ENCODE measurements around the gene CITED1. TPM values are rescaled to one million over a fixed set of nuclear protein-coding genes. Genes with fewer than 3 reads are reported as not detected.
A peak's percentile ranks its signal among the peaks of the same experiment; 100 is the strongest.

Gene CITED1
- total and polyA plus RNA-seq, 2 of the 4 experiments (the other 2 are of a cell fraction), result 0.18 to 0.24 TPM

DNA sequence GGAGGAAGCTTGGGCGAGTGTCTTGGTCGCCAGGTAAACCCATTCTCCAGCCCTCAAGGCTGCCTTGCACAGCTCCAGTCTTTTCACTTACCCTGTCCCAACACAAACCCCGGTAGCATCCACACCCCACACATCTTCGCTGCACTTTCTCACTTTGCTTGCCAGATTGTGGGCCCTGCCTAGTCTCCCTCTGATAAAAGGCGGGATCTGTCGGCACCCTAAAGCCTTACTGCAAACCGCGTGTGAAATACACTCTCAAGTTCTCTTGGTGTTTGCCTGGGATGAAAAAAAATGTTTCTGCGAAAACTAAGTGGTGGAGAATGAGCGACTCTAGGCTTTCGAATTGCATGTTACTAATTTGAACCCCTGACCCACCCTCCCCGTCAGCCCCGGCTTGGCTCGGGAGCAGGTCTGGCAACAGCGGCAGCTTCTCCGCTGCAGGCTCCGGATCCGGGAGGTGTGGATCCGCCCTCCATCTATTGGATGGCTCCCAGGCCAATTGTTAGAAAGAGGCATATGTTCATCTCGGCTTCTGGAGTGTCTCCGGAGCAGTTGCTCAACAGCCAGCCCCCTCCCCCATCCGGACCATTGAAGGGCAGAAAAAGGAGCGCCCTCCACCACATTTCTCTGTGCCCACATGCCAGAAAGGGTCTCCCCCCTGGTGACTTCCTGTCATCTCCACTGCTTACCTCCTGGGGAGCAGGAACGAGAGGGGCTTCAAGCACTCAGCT, 3.0 kb upstream of the CITED1 start:
- no TSS peak for BruUV-seq (replicated peaks)
- no peaks in the 10 kb centered on the region for H3K9me3 ChIP-seq (ENCODE audit: control insufficient read depth, insufficient read depth, low read length)
- no peak overlapping the region for H3K14ac ChIP-seq (replicated peaks; ENCODE audit: low read depth, low read length)
- CTCF ChIA-PET, result interaction anchor here (0.5 kb wide), 1 partner anchor 247 kb away, joined by 3 read pairs; no protein-coding TSS in a partner anchor
- dilution Hi-C loops (cut with HindIII; ENCODE audit: low sequenced_read_pairs, unreplicated experiment), result no loop called here
- DNase-seq (peak; percentile 50), ATAC-seq (ENCODE audit: low read depth) (peak; percentile 55)
- H3K23ac ChIP-seq (ENCODE audit: low read depth, low read length), result no peak overlapping the region
- no peak overlapping the region for H2AK9ac ChIP-seq (replicated peaks; ENCODE audit: low read depth, low read length, poor library complexity)
- no peak overlapping the region for H4K5ac ChIP-seq (ENCODE audit: low read depth, low read length)
- H4K8ac ChIP-seq (ENCODE audit: low read depth in 2 of 2, low read length in 2 of 2), result no peak overlapping the region
- H4K91ac ChIP-seq (ENCODE audit: insufficient read depth, low read depth, low read length), result no peak overlapping the region
- H3K27me3 ChIP-seq (ENCODE audit: control insufficient read depth, insufficient read depth, low read length), result peaks cover 72% of the 10 kb centered on the region
- H3K36me3 ChIP-seq (ENCODE audit: control insufficient read depth, insufficient read depth, low read length), result no peaks in the 10 kb centered on the region
- no peaks in the 10 kb centered on the region for H3K79me1 ChIP-seq (ENCODE audit: low read depth in 1 of 2, low read length in 2 of 2)
- POLR2A ChIA-PET (ENCODE audit: unreplicated experiment), result no interaction called here
- TF ChIP-seq CEBPB (IDR thresholded peaks at IDR 0.05; ENCODE audit: low read depth, low read length) (peak; percentile 86), POLR2A (IDR thresholded peaks at IDR 0.05; ENCODE audit: low read depth, low read length) (no peak)
- no peaks in the 10 kb centered on the region for H3K9me1 ChIP-seq (ENCODE audit: insufficient read depth, low read length)
- H4K20me1 ChIP-seq (ENCODE audit: insufficient read depth, low read length), result no peaks in the 10 kb centered on the region; the same call in none of the 2 replicates
- no peak overlapping the region for H3K4ac ChIP-seq (ENCODE audit: low read depth, low read length)
- no peak overlapping the region for H3K9ac ChIP-seq (ENCODE audit: low read depth, low read length)
- H2BK20ac ChIP-seq (ENCODE audit: low read depth, low read length), result no peak overlapping the region
- no peak overlapping the region for H2BK120ac ChIP-seq (ENCODE audit: low read depth, low read length)
- peaks cover 4% of the 10 kb centered on the region; the same call in 1 of the 2 replicates for H3K4me1 ChIP-seq (ENCODE audit: control insufficient read depth, insufficient read depth, low read length)
- peak overlapping the region; percentile 76 for H3K4me2 ChIP-seq (ENCODE audit: low read depth, low read length)
- H2BK15ac ChIP-seq (ENCODE audit: low read depth, low read length), result no peak overlapping the region
- peak overlapping the region; percentile 78 for H2AFZ ChIP-seq (replicated peaks; ENCODE audit: low read length, poor library complexity)
- in situ Hi-C loops (cut with MboI; ENCODE audit: low sequenced_read_pairs), result no loop called here
- no CpG with 5 or more reads among the region's 24 CpGs for WGBS, 2 experiments (ENCODE audit: extremely low coverage in 2 of 2, insufficient read length in 1 of 2)
- H3K56ac ChIP-seq (ENCODE audit: extremely low read depth, insufficient read depth, low read length), result no peak overlapping the region
- no peak overlapping the region for H3K27ac ChIP-seq (ENCODE audit: insufficient read depth, low read length)
- H2AK5ac ChIP-seq (ENCODE audit: low read depth, low read length), result no peak overlapping the region
- peak overlapping the region; percentile 6; the same call in 1 of the 2 replicates for H3K4me3 ChIP-seq (ENCODE audit: insufficient read depth, low read depth, low read length)
- intact Hi-C loops (cut with micrococcal nuclease), result loop anchor here (5.0 kb wide), 1 partner anchor 234 kb away; no protein-coding TSS in a partner anchor
- no peak overlapping the region for H3K18ac ChIP-seq (ENCODE audit: low read depth, low read length)
- no peak overlapping the region for H2BK5ac ChIP-seq (ENCODE audit: low read depth, low read length, poor library complexity, severe bottlenecking)
